Glutamatergic neuron (in vitro differentiated cells): ENCODE measurements around the gene IFITM2. TPM values are rescaled to one million over a fixed set of nuclear protein-coding genes. Genes with fewer than 3 reads are reported as not detected.

Experiments
- DNase-seq: peaks from one replicate; pipeline ENCODE4 v3.0.0; 2022
- H3K27ac Mint-ChIP-seq: one replicate; pipeline ENCODE4 v1.8.0; 2020; ENCODE audit warnings: mild to moderate bottlenecking, mixed read lengths, inconsistent platforms; ENCODE audit not compliant: unreplicated experiment
- H3K27me3 Mint-ChIP-seq: one replicate; pipeline ENCODE4 v1.8.0; 2020; ENCODE audit warnings: mild to moderate bottlenecking, moderate library complexity, mixed read lengths, inconsistent platforms; ENCODE audit not compliant: unreplicated experiment
- H3K36me3 Mint-ChIP-seq: one replicate; pipeline ENCODE4 v1.8.0; 2020; ENCODE audit warnings: mild to moderate bottlenecking, mixed read lengths, inconsistent platforms; ENCODE audit not compliant: unreplicated experiment
- H3K4me1 Mint-ChIP-seq: one replicate; pipeline ENCODE4 v1.8.0; 2020; ENCODE audit warnings: mild to moderate bottlenecking, low read depth, mixed read lengths, inconsistent platforms; ENCODE audit not compliant: unreplicated experiment
- H3K4me3 Mint-ChIP-seq: one replicate; pipeline ENCODE4 v1.8.0; 2020; ENCODE audit warnings: mild to moderate bottlenecking, mixed read lengths, inconsistent platforms; ENCODE audit not compliant: unreplicated experiment
- H3K9me3 Mint-ChIP-seq: one replicate; pipeline ENCODE4 v1.8.0; 2020; ENCODE audit warnings: mild to moderate bottlenecking, moderate library complexity, mixed read lengths, inconsistent platforms; ENCODE audit not compliant: unreplicated experiment
- total RNA-seq: library from RNA; stranded (reverse); fragmentation: NEBNext Ultra II Directional; extraction: Animal tissue kit (Norgen Biotek cat#: 25700); gene quantifications from one replicate; pipeline ENCODE4 v1.2.1, GENCODE V29; 2021; ENCODE audit not compliant: unreplicated experiment
- TF ChIP-seq, protein P1 (sequence below): fragments of 200-600 bp; sonication (generic); IDR thresholded peaks from one replicate; pipeline ENCODE4 v1.5.0; 2021; ENCODE audit not compliant: partially characterized antibody, unreplicated experiment

Gene IFITM2
- total RNA-seq, 1 donor from 2014 or later, result 2.5 TPM

DNA sequence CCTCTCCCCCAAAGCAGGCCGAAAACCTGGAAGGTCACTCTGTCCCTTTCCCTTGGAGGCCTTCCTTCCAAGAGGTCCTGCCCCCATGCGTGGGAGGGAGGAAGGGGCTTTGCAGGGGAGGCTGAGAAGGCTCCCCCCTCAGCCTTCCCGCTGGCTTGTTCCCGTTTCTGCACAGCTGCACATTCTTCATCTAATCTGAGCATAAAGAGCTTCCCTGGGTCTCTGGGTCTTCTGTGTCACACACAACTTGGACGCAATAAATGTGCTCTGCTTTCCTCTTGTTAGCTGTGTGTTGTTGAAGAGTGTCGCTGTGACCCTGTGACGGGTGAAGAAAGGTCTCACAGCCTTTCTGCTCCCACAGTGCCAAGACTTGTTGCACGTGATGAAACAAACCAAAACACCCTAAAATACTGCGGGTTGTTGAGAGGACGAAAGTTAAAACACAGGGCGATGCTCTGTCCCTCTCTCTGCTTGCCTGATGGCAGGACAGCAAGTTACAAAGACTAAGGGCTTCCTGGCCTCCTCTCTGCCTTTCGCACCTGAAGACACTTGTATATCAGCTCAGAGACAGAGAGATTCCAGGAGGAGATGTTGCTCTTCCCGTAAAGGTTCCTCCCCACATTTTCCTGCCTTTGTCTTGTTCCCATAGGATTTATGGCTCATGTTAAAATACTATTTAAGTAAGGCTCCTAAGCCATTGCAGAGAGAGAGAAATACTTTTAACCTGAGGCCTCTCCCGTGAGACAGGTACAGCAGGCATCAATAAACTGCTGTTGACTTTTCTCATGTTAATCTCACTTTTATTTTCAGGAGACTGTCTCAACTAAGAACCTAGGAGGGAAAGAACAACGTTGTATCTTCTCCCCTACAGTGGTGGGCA, 28.4 kb downstream of the IFITM2 start:
- H3K27ac Mint-ChIP-seq, result no peak overlapping the region
- no peaks in the 10 kb centered on the region for H3K36me3 Mint-ChIP-seq
- TF ChIP-seq, protein P1, sequence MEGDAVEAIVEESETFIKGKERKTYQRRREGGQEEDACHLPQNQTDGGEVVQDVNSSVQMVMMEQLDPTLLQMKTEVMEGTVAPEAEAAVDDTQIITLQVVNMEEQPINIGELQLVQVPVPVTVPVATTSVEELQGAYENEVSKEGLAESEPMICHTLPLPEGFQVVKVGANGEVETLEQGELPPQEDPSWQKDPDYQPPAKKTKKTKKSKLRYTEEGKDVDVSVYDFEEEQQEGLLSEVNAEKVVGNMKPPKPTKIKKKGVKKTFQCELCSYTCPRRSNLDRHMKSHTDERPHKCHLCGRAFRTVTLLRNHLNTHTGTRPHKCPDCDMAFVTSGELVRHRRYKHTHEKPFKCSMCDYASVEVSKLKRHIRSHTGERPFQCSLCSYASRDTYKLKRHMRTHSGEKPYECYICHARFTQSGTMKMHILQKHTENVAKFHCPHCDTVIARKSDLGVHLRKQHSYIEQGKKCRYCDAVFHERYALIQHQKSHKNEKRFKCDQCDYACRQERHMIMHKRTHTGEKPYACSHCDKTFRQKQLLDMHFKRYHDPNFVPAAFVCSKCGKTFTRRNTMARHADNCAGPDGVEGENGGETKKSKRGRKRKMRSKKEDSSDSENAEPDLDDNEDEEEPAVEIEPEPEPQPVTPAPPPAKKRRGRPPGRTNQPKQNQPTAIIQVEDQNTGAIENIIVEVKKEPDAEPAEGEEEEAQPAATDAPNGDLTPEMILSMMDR, result no peak
- H3K4me3 Mint-ChIP-seq, result no peak overlapping the region
- peaks cover 7% of the 10 kb centered on the region for H3K4me1 Mint-ChIP-seq
- H3K27me3 Mint-ChIP-seq, result peaks cover 2% of the 10 kb centered on the region
- peaks cover 3% of the 10 kb centered on the region for H3K9me3 Mint-ChIP-seq
- no peak for DNase-seq

DNA sequence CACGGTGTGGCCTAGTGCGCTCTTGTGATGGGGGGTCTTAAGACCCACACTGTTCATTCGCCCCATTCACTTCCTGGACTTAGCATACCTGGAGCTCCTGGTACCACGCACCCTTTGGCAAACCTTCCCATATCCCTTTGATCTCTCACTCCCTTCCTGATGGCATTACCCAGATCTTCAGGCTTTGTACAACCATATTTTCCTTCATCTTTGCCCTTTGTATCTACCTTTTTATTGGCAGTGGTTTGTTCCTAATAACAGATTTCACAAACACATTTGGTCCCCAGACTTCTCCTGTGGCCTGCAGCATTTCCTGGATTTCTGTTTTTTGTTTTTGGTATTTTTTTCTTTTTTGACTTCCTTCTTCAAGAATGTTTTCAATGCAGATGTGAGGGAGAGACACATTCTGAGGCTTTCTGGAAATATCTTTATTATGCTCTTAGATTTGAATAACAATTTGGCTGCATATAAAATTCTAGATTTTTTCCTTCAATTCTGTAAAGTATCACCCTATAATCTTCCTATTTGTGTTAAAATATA, 29.1 kb downstream of the IFITM2 start:
- Mint-ChIP-seq H3K4me1 (peaks cover 7% of the 10 kb centered on the region), H3K27me3 (peaks cover 3% of the 10 kb centered on the region), H3K27ac (no peak overlapping the region), H3K36me3 (no peaks in the 10 kb centered on the region), H3K4me3 (no peak overlapping the region), H3K9me3 (peaks cover 3% of the 10 kb centered on the region)
- DNase-seq, result no peak
- TF ChIP-seq, protein P1, result no peak

DNA sequence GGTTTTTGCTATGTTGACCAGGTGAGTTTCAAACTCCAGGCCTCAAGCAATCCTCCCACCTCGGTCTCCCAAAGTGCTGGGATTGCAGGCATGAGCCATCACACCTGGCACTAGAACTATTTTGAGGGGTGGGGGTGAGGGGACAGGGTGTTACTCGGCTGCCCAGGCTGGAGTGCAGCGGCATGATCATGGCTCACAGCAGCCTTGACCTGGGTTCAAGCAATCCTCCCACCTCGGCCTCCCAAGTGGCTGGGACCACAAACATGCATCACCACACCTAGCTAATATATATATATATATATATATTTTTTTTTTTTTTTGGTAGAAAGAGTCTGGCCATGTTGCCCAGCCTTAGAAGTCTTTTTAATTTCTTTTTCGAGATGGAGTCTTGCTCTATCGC, 30.1 kb downstream of the IFITM2 start:
- H3K9me3 Mint-ChIP-seq, result peaks cover 1% of the 10 kb centered on the region
- H3K36me3 Mint-ChIP-seq, result no peaks in the 10 kb centered on the region
- DNase-seq, result no peak
- H3K27ac Mint-ChIP-seq, result no peak overlapping the region
- H3K4me3 Mint-ChIP-seq, result no peak overlapping the region
- peaks cover 3% of the 10 kb centered on the region for H3K27me3 Mint-ChIP-seq
- TF ChIP-seq, protein P1, result no peak
- H3K4me1 Mint-ChIP-seq, result peaks cover 7% of the 10 kb centered on the region

DNA sequence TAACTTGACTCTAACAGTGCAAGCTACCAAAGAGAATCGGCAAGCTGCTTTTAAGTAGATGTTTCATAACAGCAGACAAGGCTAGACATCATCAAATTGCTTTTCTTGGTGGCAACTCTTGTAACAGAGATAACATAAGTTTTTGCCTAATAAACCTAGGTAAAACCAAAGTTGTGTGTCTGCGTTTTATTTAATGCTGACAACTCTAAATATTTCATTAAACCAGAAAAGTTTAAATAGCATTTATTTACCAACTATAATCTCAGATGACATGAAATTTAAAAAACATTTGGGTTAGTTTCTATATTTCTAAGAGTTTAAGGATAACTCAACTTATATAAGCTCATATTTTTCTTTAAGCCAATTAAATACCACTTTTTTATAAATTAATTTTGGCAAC, 32.3 kb downstream of the IFITM2 start:
- Mint-ChIP-seq H3K27me3 (peaks cover 1% of the 10 kb centered on the region), H3K27ac (no peak overlapping the region), H3K4me3 (no peak overlapping the region), H3K9me3 (no peaks in the 10 kb centered on the region), H3K36me3 (no peaks in the 10 kb centered on the region), H3K4me1 (peaks cover 2% of the 10 kb centered on the region)
- DNase-seq, result no peak
- TF ChIP-seq, protein P1, result no peak
